GM21529 (cell line): ENCODE results near the gene MCM5.
"Not testable (repeated sequence)": the region's sequence is repeated elsewhere in the genome, so short reads cannot be mapped to it uniquely, and the experiment has no call there.

Experiments
- ATAC-seq: cut with Tn5 transposase; IDR thresholded peaks from one replicate; pipeline ENCODE4 v1.9.1; 2021; ENCODE audit not compliant: unreplicated experiment

The MCM5 gene

DNA sequence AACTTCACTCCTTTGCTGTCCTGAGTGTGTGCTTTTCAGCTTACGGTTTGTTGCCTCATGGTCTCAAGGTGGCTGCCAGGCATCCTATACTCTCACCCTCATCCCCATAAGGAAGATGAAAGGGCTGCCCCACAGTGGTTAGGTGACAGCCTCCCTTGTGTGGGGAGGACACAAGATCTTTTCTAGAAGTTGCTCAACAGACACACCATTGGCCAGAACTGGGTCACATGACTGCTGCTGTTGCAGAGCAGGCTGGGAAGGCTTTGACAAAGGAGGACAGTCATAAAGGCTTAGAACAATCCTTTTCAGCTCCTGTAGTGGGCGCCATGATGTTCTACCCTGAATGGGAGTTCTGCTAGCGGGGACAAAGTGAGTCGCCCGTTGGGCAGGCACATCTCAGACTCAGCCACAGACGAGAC is 71.0 kb downstream of the MCM5 start:
- ATAC-seq, result no peak

DNA sequence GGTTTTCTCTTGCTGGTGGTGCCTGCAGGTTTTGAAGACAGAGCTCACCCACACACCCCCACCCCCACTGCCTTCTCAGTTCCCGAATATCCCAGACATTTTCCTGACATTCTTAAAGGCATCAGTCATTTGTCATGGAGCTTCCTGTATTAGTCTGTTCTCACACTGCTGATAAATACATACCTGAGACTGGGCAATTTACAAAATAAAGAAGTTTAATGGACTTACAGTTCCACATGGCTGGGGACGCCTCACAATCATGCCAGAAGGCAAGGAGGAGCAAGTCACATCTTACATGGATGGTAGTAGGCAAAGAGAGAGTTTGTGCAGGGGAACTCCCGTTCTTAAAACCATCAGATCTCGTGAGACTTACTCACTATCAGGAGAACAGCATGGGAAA is 71.6 kb downstream of the MCM5 start:
- ATAC-seq, result not testable (repeated sequence)

DNA sequence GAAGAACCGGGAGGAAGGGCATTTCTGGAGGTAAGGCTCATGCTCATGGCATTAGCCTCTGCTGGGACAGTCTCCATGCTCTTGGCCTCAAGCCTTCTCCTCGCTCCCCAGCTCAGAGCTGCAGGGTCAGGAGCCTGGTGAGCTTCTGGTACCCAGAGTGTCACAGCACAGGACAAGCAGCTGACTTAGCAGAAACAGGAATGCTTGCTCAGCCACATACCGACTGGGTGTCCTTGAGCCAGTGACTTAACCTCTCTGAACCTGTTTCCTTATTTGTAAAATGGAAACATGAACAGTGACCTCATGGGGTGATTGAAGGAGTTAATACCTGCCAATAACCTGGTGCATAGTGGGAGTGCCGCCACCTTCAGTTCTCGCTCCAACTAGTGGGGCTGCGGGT is 72.5 kb downstream of the MCM5 start:
- no peak for ATAC-seq

DNA sequence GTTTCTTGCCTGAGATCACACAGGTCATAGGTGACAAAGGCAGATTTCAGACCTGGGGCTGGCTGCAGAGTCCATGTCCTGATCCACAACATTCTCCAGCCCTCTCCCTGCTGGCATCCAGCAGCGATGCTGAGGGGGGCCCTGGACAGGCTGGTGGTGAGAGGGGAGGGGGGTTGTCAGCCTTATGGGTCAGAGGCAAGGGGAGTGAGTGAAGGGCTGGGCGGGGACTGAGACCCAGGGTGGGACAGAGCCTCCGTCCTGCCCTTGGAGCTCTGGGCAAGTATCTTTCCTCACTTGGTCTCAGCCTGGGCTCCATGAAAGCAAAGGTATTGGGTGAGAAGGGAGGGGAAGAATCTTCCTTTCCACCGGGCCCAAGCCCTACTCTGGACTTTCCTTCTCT is 74.0 kb downstream of the MCM5 start:
- ATAC-seq, result no peak
